ENCODE results near the gene CHRNA3. TPM values are rescaled to one million over a fixed set of nuclear protein-coding genes. Genes with fewer than 3 reads are reported as not detected.

The CHRNA3 gene
- total RNA-seq, 1 donor from 2014 or later = not detected

DNA sequence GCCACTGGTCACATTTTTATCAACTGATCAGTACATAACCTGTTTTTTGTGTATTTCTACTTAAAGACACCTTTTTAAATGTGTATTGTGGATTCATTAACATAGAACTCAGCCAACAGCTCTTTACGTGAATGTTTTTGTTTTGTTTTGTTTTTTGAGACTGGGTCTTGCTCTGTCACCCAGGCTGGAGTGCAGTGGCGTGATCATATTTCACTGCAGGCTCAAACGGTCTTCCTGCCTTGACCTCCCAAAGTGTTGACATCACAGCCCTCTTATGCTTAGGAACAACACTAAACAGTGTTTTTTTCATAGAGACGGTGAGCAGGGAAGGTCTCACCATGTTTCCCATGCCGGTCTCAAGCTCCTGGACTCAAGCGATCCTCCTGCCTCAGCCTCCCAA is 70.6 kb downstream of the CHRNA3 start:
- Histone ChIP-seq H3K27me3 (no peaks in the 10 kb centered on the region), H3K4me3 (no peak overlapping the region), H3K27ac (no peak overlapping the region), H3K4me1 (no peaks in the 10 kb centered on the region), H3K9me3 (no peaks in the 10 kb centered on the region), H3K36me3 (peaks cover 57% of the 10 kb centered on the region)
- intact Hi-C loops (cut with DNase I) = no loop called here
- TF ChIP-seq, protein P1, sequence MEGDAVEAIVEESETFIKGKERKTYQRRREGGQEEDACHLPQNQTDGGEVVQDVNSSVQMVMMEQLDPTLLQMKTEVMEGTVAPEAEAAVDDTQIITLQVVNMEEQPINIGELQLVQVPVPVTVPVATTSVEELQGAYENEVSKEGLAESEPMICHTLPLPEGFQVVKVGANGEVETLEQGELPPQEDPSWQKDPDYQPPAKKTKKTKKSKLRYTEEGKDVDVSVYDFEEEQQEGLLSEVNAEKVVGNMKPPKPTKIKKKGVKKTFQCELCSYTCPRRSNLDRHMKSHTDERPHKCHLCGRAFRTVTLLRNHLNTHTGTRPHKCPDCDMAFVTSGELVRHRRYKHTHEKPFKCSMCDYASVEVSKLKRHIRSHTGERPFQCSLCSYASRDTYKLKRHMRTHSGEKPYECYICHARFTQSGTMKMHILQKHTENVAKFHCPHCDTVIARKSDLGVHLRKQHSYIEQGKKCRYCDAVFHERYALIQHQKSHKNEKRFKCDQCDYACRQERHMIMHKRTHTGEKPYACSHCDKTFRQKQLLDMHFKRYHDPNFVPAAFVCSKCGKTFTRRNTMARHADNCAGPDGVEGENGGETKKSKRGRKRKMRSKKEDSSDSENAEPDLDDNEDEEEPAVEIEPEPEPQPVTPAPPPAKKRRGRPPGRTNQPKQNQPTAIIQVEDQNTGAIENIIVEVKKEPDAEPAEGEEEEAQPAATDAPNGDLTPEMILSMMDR (IDR thresholded peaks at IDR 0.05) = no peak
- ATAC-seq (no peak), DNase-seq (no peak)

Other genes starting within 250 kb of the CHRNA3 start
- 48.7 TPM for gene IREB2, start 182.8 kb downstream of the CHRNA3 start, total RNA-seq
- 4.1 TPM for gene HYKK, start 113.4 kb downstream of the CHRNA3 start, total RNA-seq
- 112 TPM for gene PSMA4, start 80.6 kb downstream of the CHRNA3 start, total RNA-seq
- gene CHRNA5, start 55.5 kb downstream of the CHRNA3 start, total RNA-seq = 1.2 TPM
- not detected for gene CHRNB4, start 20.2 kb upstream of the CHRNA3 start, total RNA-seq
- gene ADAMTS7, start 190.5 kb upstream of the CHRNA3 start, total RNA-seq = 9.1 TPM